GM21423 (cell line): ENCODE data around the gene SETD4.
"Not testable (repeated sequence)": the region's sequence is repeated elsewhere in the genome, so short reads cannot be mapped to it uniquely, and the experiment has no call there.

ENCODE experiments used
- ATAC-seq: cut with Tn5 transposase; IDR thresholded peaks from one replicate; pipeline ENCODE4 v1.9.1; 2021; ENCODE audit warnings: mild to moderate bottlenecking, moderate library complexity; ENCODE audit not compliant: unreplicated experiment

The SETD4 gene, protein sequence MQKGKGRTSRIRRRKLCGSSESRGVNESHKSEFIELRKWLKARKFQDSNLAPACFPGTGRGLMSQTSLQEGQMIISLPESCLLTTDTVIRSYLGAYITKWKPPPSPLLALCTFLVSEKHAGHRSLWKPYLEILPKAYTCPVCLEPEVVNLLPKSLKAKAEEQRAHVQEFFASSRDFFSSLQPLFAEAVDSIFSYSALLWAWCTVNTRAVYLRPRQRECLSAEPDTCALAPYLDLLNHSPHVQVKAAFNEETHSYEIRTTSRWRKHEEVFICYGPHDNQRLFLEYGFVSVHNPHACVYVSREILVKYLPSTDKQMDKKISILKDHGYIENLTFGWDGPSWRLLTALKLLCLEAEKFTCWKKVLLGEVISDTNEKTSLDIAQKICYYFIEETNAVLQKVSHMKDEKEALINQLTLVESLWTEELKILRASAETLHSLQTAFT

GRCh38 chr21:36060159-36060921, at the start of gene SETD4:
SETD4 (minus strand) TSS chr21:36060526; CDS start chr21:36058888, 1,638 bp downstream.
- peak; percentile 86 for ATAC-seq

- ATAC-seq = no peak
Observed at GRCh38 chr21:36109868-36110267, 49.5 kb upstream of the SETD4 start.

- ATAC-seq = no peak
Observed at GRCh38 chr21:36105327-36105842, 45.1 kb upstream of the SETD4 start.

DNA sequence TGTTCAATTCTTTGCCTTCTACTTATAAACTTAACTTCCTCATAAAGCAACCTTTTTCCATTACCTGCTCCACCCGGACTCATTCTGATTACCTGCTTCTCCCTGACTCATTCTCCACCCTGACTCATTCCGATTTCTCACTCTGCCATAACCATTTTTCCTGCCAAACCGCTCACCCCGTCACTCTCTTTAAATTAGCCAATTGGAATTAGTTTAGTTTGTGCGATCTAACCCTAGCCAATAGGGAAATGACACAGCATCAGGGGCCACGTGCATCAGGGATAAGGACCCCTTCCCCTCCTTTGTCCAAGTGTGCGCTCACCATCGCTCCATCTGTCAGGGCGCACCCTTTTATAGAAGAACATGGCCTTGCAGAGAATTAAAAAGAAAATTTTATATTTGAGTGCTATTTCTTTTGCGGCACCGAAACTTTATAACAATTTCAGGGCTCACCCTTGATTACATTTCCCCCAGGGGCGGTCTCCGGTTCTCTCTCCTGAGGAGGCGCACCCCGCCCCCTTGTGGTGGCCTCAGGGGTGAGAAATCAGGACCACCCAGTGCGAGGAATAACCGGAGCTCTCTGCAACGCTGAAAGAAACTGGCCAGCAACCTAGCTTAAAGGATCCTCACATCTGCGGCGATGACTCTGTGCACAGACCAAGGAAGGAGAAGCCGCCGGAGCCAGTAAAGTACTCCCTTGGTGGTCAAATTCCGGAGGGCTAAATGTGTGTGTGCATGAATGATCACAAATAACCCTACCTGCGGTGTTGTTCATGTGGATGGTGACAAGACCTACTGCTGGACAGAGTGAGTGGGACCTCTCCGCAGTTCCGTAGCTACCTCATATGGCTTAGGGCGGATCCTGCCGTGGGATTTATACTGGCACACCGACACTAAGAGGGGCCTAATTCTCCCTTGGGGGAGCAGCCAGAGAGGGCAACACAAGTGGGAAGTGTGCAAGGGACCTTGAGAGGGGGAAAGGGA, 44.3 kb upstream of the SETD4 start:
- ATAC-seq = no peak

DNA sequence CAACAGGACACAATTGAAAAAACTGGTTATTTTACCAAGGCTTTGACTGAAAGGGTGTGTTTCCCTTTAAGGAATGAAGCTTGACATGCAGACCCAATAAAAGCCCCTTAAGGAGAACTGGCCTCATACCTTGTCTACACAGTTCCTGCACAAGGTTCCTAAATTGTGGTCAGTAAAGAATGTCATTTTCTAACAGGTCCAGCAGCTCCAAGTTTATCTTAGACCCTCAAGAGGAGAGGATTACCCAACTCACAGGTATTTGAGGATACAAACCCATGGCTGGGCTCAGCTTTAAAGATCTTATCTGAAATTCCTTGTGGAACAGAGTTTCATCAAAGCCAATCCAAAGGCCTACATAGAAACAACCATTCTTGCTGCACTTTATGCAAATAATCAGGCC, 43.1 kb upstream of the SETD4 start:
- ATAC-seq = no peak

- no peak for ATAC-seq
Observed at GRCh38 chr21:36100971-36101641, 40.8 kb upstream of the SETD4 start.

- not testable (repeated sequence) for ATAC-seq
Observed at GRCh38 chr21:36099695-36100211, 39.4 kb upstream of the SETD4 start.

- ATAC-seq = no peak
Observed at GRCh38 chr21:36099000-36099399, 38.7 kb upstream of the SETD4 start.

DNA sequence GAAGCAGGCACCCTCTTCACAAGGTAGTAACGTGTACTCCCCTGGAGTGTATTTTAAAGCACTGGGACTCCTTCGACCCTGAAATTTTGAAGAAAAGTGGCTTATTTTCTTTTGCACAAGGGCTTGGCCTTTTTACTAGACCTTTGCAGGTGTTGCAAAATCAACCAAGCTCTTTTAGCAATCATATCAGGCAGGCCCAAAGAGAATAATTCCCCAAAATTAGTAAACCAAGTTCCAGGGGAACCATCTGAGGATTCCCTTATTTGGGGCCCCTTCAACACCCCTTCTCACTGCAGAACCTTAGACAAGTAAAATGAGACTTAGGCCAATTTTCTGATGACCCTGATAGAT, 37.8 kb upstream of the SETD4 start:
- no peak for ATAC-seq

DNA sequence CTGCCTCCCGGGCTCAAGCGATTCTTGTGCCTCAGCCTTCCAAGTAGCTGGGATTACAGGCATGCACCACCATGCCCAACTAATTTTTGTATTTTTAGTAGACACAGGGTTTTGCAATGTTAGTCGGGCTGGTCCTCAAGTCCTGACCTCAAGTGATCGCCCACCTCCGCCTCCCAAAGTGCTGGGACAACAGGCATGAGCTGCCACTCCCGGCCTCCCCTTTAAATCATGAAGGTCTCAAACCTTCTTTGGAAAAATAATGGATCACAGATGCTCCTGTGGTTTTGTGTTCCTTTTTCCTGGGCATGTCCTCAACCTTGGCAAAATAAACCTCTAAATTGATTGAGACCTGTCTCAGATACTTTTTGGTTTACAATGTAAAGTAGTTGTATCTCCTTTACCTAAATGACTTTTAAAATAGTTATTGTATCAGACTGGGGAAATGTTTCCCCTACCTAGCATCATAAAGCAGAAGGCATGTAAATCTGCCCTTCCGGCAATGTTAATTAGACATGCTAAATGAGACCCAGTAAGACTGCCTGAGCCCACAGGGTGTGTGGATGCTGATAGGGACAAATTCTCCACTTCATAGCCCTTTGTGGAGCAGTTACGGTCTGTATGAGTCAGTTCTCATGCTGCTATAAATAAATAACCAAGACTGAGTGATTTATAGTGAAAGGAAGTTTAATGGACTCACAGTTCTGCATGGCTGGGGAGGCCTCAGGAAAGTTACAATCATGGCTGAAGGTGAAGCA, 37.3 kb upstream of the SETD4 start:
- peak; percentile 65 for ATAC-seq

- ATAC-seq = no peak
Observed at GRCh38 chr21:36096398-36097290, 36.3 kb upstream of the SETD4 start.

- ATAC-seq = no peak
Observed at GRCh38 chr21:36093512-36093911, 33.2 kb upstream of the SETD4 start.

GRCh38 chr21:36092681-36093080, 32.4 kb upstream of the SETD4 start:
- no peak for ATAC-seq

- no peak for ATAC-seq
Observed at GRCh38 chr21:36089946-36090345, 29.6 kb upstream of the SETD4 start.

GRCh38 chr21:36087362-36088138, 27.2 kb upstream of the SETD4 start:
- ATAC-seq = no peak

GRCh38 chr21:36082237-36082664, 21.9 kb upstream of the SETD4 start:
- ATAC-seq = no peak

- ATAC-seq = no peak
Observed at GRCh38 chr21:36080386-36080785, 20.1 kb upstream of the SETD4 start.
